Activated T-cell treated with anti-CD3 and anti-CD28 coated beads, Interleukin-2, amount 50 U/mL, for 4 hours (primary cell): ENCODE results near the gene PCBD1. TPM values are rescaled to one million over a fixed set of nuclear protein-coding genes. Genes with fewer than 3 reads are reported as not detected.

Source experiments
- ATAC-seq, 2 donors: fragments of 200-7000 bp; cut with Tn5 transposase; one replicate each; pipeline ENCODE4 v1.10.0; 2021
- DNase-seq: peaks from one replicate; pipeline ENCODE4 v3.0.0-alpha.2; 2020
- H3K27me3 Mint-ChIP-seq: one replicate; pipeline ENCODE4 v1.8.0; 2021; ENCODE audit warnings: low read depth, mixed read lengths
- H3K36me3 Mint-ChIP-seq: one replicate; pipeline ENCODE4 v1.8.0; 2022; ENCODE audit warnings: mixed read lengths; ENCODE audit not compliant: insufficient read depth
- H3K4me1 Mint-ChIP-seq: one replicate; pipeline ENCODE4 v1.8.0; 2021; ENCODE audit warnings: low read depth, mixed read lengths
- H3K4me3 Mint-ChIP-seq: one replicate; pipeline ENCODE4 v1.8.0; 2021; ENCODE audit warnings: mild to moderate bottlenecking, moderate library complexity, mixed read lengths
- H3K9me3 Mint-ChIP-seq: one replicate; pipeline ENCODE4 v1.8.0; 2021; ENCODE audit warnings: mixed read lengths
- total RNA-seq, 3 donors: library from RNA; stranded (reverse); gene quantifications; one replicate each; pipeline ENCODE4 v1.2.1, GENCODE V29; 2021

The PCBD1 gene
- total RNA-seq, 3 donors from 2014 or later = 27.9 to 30.9 (median 28.8) TPM

DNA sequence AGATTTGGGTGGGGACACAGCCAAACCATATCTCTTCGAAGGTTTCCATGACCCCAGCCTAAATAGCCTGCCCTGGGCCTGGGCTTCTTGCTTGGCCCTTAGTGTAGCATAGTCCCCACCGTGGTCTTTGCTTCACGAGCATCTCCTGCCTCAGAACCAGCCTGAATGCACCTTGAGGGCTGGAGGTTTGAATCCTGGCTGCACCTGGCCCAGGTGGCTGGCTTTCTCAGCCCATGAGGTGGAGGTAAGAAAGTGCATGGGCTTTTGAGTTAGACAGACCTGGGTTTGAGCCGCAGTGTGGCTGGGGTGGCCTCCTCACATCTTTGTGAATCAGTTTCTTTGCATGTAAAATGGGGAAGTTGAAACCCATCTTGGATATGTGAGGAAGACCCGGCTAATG lies 24.2 kb upstream of the PCBD1 start:
- Mint-ChIP-seq H3K27me3 (peaks cover 12% of the 10 kb centered on the region), H3K4me3 (no peak overlapping the region), H3K9me3 (no peaks in the 10 kb centered on the region), H3K36me3 (no peaks in the 10 kb centered on the region), H3K4me1 (no peaks in the 10 kb centered on the region)
- ATAC-seq = no peak
- no peak for DNase-seq

GRCh38 chr10:70911386-70911785 lies 23.0 kb upstream of the PCBD1 start:
- ATAC-seq (no peak), DNase-seq (no peak)
- no peaks in the 10 kb centered on the region for H3K4me1 Mint-ChIP-seq
- no peaks in the 10 kb centered on the region for H3K9me3 Mint-ChIP-seq
- H3K36me3 Mint-ChIP-seq = no peaks in the 10 kb centered on the region
- no peak overlapping the region for H3K4me3 Mint-ChIP-seq
- H3K27me3 Mint-ChIP-seq = peaks cover 8% of the 10 kb centered on the region

GRCh38 chr10:70910486-70911341 lies 22.3 kb upstream of the PCBD1 start:
- H3K27me3 Mint-ChIP-seq = peaks cover 2% of the 10 kb centered on the region
- ATAC-seq (no peak), DNase-seq (no peak)
- H3K4me1 Mint-ChIP-seq = no peaks in the 10 kb centered on the region
- H3K4me3 Mint-ChIP-seq = no peak overlapping the region
- no peaks in the 10 kb centered on the region for H3K9me3 Mint-ChIP-seq
- no peaks in the 10 kb centered on the region for H3K36me3 Mint-ChIP-seq

DNA sequence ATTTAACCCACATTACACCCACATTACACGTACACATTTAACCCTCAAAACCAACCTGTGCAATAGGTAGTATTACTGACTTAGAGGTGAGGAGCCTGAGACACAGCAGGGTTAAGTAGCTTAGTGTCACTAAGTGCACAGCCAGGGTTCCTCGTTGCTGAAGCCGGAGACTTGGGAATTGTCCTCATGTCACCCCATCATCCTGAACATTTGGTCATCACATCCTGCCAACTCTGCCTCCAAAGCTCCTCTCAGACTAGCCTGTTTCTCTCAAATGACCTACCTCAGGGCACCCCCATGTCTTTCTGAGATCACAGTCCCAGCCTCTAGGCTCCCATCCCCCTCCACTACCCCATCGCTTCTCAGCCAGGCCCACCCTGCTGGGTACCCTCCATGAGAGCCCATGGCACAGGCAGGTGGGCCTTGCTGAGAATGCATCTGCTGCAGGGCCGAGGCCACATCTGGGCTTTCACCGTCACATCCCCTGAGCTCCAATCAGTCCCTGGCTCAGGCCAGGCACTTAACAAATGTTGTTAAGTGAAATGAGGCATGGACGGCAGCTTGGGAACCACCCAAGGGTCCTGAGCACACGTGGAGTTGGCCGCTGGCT lies 21.1 kb upstream of the PCBD1 start:
- Mint-ChIP-seq H3K27me3 (no peaks in the 10 kb centered on the region), H3K4me1 (no peaks in the 10 kb centered on the region), H3K9me3 (no peaks in the 10 kb centered on the region), H3K4me3 (no peak overlapping the region), H3K36me3 (no peaks in the 10 kb centered on the region)
- ATAC-seq (no peak), DNase-seq (no peak)

DNA sequence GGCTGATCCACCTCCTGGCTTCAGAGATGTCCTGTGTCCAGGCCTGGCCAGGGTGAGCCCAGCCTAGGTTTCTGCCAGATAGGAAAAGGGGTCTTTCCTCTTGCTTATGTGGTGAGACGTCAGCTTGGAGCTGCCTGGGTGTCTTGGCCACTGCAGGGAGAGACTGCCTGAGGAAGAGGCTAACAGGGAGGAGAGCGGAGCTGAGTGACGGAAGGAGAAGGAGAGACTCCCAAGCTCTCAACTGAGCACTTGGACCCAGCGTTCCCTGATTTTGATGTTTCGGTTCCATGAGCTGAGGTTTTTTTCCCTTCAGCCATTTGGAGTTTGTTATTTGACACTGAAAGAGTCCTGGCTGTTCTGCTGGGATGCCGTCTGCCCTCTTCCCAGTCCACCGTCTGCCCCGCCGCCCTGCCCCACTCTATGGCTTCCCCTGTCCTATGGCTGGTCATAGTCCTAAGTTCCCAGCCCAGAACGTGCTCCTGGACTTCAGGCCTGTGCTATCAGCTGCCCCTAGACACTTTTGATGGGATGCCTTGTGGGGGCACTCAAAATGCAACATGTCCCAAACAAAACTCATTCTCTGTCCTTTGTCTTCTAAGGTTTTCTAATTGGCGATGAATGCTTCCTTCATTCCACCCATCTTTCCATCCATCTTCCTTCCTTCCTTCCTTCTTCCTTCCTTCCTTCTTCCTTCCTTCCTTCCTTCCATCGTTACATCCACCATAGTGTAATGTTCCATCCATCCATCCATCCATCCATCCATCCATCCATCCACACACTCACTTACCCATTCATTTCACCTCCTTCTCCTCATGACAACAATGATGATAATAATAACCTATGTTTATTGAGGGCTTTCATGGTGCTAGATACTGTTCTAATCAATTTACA lies 20.3 kb upstream of the PCBD1 start:
- no peak overlapping the region for H3K4me3 Mint-ChIP-seq
- no peak for ATAC-seq
- DNase-seq = no peak
- H3K9me3 Mint-ChIP-seq = no peaks in the 10 kb centered on the region
- H3K4me1 Mint-ChIP-seq = no peaks in the 10 kb centered on the region
- no peaks in the 10 kb centered on the region for H3K36me3 Mint-ChIP-seq
- peaks cover 1% of the 10 kb centered on the region for H3K27me3 Mint-ChIP-seq

GRCh38 chr10:70907637-70908405 lies 19.5 kb upstream of the PCBD1 start:
- H3K4me1 Mint-ChIP-seq = no peaks in the 10 kb centered on the region
- no peak for DNase-seq
- H3K9me3 Mint-ChIP-seq = no peaks in the 10 kb centered on the region
- H3K4me3 Mint-ChIP-seq = no peak overlapping the region
- no peaks in the 10 kb centered on the region for H3K36me3 Mint-ChIP-seq
- H3K27me3 Mint-ChIP-seq = peaks cover 7% of the 10 kb centered on the region
- ATAC-seq = no peak

DNA sequence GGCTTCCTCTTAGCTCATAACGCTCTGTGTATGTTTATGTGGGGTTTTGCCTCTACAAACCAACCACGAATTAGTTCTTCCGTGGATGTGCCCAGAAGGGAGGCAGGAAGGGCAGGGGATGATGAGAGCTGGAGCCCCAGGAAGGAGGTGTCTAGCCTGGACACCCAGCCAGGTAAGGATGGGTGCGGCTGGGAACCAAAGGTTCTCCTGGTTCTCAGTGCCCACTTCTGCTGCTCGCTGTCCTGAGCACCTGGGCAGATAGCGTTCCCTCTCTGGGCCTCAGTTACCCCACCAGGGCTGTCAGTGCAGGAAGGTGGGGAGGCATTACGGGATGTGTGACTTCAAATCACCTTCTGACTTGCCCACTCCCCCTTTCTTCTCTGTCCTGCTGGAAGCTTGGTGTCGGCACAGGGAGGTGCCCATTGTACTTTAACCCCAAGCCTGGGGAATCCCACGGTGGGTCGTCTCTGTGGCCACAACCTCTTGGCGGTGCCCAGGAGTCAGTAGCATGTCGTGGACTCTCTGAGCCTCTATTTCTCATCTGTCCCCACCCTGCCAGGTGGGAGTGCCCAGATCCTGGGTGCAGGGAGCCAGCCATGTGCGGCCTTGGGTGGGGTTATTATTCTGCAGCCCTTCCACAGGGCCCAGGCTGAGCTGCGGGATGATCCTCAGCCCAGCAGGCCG lies 18.7 kb upstream of the PCBD1 start:
- no peak overlapping the region for H3K4me3 Mint-ChIP-seq
- H3K27me3 Mint-ChIP-seq = peaks cover 9% of the 10 kb centered on the region
- no peak for ATAC-seq
- no peaks in the 10 kb centered on the region for H3K9me3 Mint-ChIP-seq
- no peak for DNase-seq
- H3K36me3 Mint-ChIP-seq = no peaks in the 10 kb centered on the region
- no peaks in the 10 kb centered on the region for H3K4me1 Mint-ChIP-seq

- Mint-ChIP-seq H3K9me3 (no peaks in the 10 kb centered on the region), H3K36me3 (no peaks in the 10 kb centered on the region), H3K27me3 (peaks cover 9% of the 10 kb centered on the region), H3K4me1 (no peaks in the 10 kb centered on the region), H3K4me3 (no peak overlapping the region)
- ATAC-seq = no peak
- no peak for DNase-seq
These were observed 17.8 kb upstream of the PCBD1 start for GRCh38 chr10:70906031-70906783.

- H3K4me1 Mint-ChIP-seq = no peaks in the 10 kb centered on the region
- H3K36me3 Mint-ChIP-seq = no peaks in the 10 kb centered on the region
- H3K9me3 Mint-ChIP-seq = no peaks in the 10 kb centered on the region
- ATAC-seq = no peak
- H3K27me3 Mint-ChIP-seq = peaks cover 9% of the 10 kb centered on the region
- H3K4me3 Mint-ChIP-seq = no peak overlapping the region
- DNase-seq = no peak
These were observed 17.0 kb upstream of the PCBD1 start for GRCh38 chr10:70905071-70906021.

GRCh38 chr10:70903262-70903921 lies 15.0 kb upstream of the PCBD1 start:
- ATAC-seq = no peak
- Mint-ChIP-seq H3K4me3 (no peak overlapping the region), H3K36me3 (no peaks in the 10 kb centered on the region), H3K4me1 (no peaks in the 10 kb centered on the region), H3K27me3 (peaks cover 9% of the 10 kb centered on the region), H3K9me3 (no peaks in the 10 kb centered on the region)
- DNase-seq = peak; percentile 19

GRCh38 chr10:70902661-70903261 lies 14.4 kb upstream of the PCBD1 start:
- Mint-ChIP-seq H3K4me3 (no peak overlapping the region), H3K36me3 (no peaks in the 10 kb centered on the region), H3K27me3 (peaks cover 9% of the 10 kb centered on the region), H3K9me3 (no peaks in the 10 kb centered on the region), H3K4me1 (no peaks in the 10 kb centered on the region)
- ATAC-seq = no peak
- no peak for DNase-seq
